ENCODE results near the gene IRAK2. TPM values are rescaled to one million over a fixed set of nuclear protein-coding genes. Genes with fewer than 3 reads are reported as not detected.

Gene IRAK2
- total RNA-seq, 1 donor from 2014 or later = 0.44 TPM

- peak; percentile 4 for DNase-seq (ENCODE audit: low read depth, low spot score)
- Mint-ChIP-seq H3K4me3 (peak overlapping the region; percentile 96), H3K4me1 (peaks cover 34% of the 10 kb centered on the region), H3K27me3 (ENCODE audit: low read depth) (no peaks in the 10 kb centered on the region), H3K9me3 (peaks cover 16% of the 10 kb centered on the region), H3K27ac (ENCODE audit: unreplicated experiment) (peak overlapping the region; percentile 86), H3K36me3 (ENCODE audit: low read depth) (peaks cover 17% of the 10 kb centered on the region)
- TF ChIP-seq CTCF (conservative IDR thresholded peaks at IDR 0.05) = no peak
These were observed 84.4 kb downstream of the IRAK2 start for GRCh38 chr3:10248984-10249748.

- no peak for DNase-seq (ENCODE audit: low read depth, low spot score)
- peak overlapping the region; percentile 96 for H3K4me3 Mint-ChIP-seq
- H3K9me3 Mint-ChIP-seq = peaks cover 12% of the 10 kb centered on the region
- peaks cover 34% of the 10 kb centered on the region for H3K4me1 Mint-ChIP-seq
- H3K27me3 Mint-ChIP-seq (ENCODE audit: low read depth) = no peaks in the 10 kb centered on the region
- no peak for TF ChIP-seq CTCF (conservative IDR thresholded peaks at IDR 0.05)
- peaks cover 21% of the 10 kb centered on the region for H3K36me3 Mint-ChIP-seq (ENCODE audit: low read depth)
- H3K27ac Mint-ChIP-seq (ENCODE audit: unreplicated experiment) = no peak overlapping the region
These were observed 85.1 kb downstream of the IRAK2 start for GRCh38 chr3:10249833-10250232.

- no peak for DNase-seq (ENCODE audit: low read depth, low spot score)
- H3K4me1 Mint-ChIP-seq = peaks cover 34% of the 10 kb centered on the region
- H3K27me3 Mint-ChIP-seq (ENCODE audit: low read depth) = no peaks in the 10 kb centered on the region
- H3K9me3 Mint-ChIP-seq = peaks cover 5% of the 10 kb centered on the region
- H3K4me3 Mint-ChIP-seq = peak overlapping the region; percentile 96
- no peak for TF ChIP-seq CTCF (conservative IDR thresholded peaks at IDR 0.05)
- H3K27ac Mint-ChIP-seq (ENCODE audit: unreplicated experiment) = no peak overlapping the region
- H3K36me3 Mint-ChIP-seq (ENCODE audit: low read depth) = peaks cover 21% of the 10 kb centered on the region
These were observed 86.3 kb downstream of the IRAK2 start for GRCh38 chr3:10251006-10251405.

- Mint-ChIP-seq H3K9me3 (no peaks in the 10 kb centered on the region), H3K4me3 (no peak overlapping the region), H3K4me1 (peaks cover 27% of the 10 kb centered on the region), H3K36me3 (ENCODE audit: low read depth) (peaks cover 23% of the 10 kb centered on the region), H3K27me3 (ENCODE audit: low read depth) (no peaks in the 10 kb centered on the region), H3K27ac (ENCODE audit: unreplicated experiment) (no peak overlapping the region)
- DNase-seq (ENCODE audit: low read depth, low spot score) = no peak
- TF ChIP-seq CTCF (conservative IDR thresholded peaks at IDR 0.05) = no peak
These were observed 89.0 kb downstream of the IRAK2 start for GRCh38 chr3:10253731-10254130.

- no peak for TF ChIP-seq CTCF (conservative IDR thresholded peaks at IDR 0.05)
- DNase-seq (ENCODE audit: low read depth, low spot score) = no peak
- H3K4me3 Mint-ChIP-seq = no peak overlapping the region
- no peaks in the 10 kb centered on the region for H3K27me3 Mint-ChIP-seq (ENCODE audit: low read depth)
- no peaks in the 10 kb centered on the region for H3K9me3 Mint-ChIP-seq
- no peak overlapping the region for H3K27ac Mint-ChIP-seq (ENCODE audit: unreplicated experiment)
- H3K4me1 Mint-ChIP-seq = peaks cover 8% of the 10 kb centered on the region
- H3K36me3 Mint-ChIP-seq (ENCODE audit: low read depth) = peaks cover 22% of the 10 kb centered on the region
These were observed 91.1 kb downstream of the IRAK2 start for GRCh38 chr3:10255835-10256234.

Measured in neural crest cell (in vitro differentiated cells).